NT2/D1 (cell line): Measurements from ENCODE around the gene IFNA2.

Source experiments
- SUZ12 ChIP-seq: IDR thresholded peaks from 2 replicates; pipeline ENCODE4 v1.6.1; 2011; ENCODE audit not compliant: insufficient read length, insufficient read depth; ENCODE audit errors: extremely low read depth
- YY1 ChIP-seq: IDR thresholded peaks from 2 replicates; pipeline ENCODE4 v1.6.1; 2011; ENCODE audit not compliant: insufficient read length, insufficient read depth

- TF ChIP-seq YY1 (no peak), SUZ12 (no peak)
Observed at GRCh38 chr9:21399956-21400355, 14.8 kb upstream of the IFNA2 start.
